ENCODE data around the gene PITX3. TPM values are rescaled to one million over a fixed set of nuclear protein-coding genes. Genes with fewer than 3 reads are reported as not detected.
A peak's percentile ranks its signal among the peaks of the same experiment; 100 is the strongest.
"Not testable (repeated sequence)": the region's sequence is repeated elsewhere in the genome, so short reads cannot be mapped to it uniquely, and the experiment has no call there.

Gene PITX3
- polyA plus RNA-seq, 1 donor from 2014 or later, result not detected

DNA sequence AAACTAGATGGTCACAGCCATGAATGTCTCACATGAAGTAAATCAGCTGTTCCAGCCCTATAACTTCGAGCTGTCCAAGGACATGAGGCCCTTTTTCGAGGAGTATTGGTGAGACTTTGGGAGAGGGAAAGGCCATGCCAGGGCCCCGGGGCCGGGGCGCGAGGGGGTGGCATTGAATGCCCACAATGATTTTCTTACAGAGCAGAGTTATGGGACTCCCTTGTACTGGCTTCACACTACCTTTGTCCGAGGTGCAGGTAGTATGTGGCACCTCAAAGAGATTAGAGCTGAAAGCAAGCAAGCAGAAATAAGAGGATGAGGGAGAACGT is 14.8 kb downstream of the PITX3 start:
- Mint-ChIP-seq H3K36me3 (no peaks in the 10 kb centered on the region), H3K4me3 (peak overlapping the region; percentile 61 to 92 (median 84)), H3K27me3 (peaks cover 50% of the 10 kb centered on the region), H3K27ac (no peak overlapping the region), H3K4me1 (peaks cover 8 to 13% (median 13%) of the 10 kb centered on the region in 3 donors), H3K9me3 (no peaks in the 10 kb centered on the region)

DNA sequence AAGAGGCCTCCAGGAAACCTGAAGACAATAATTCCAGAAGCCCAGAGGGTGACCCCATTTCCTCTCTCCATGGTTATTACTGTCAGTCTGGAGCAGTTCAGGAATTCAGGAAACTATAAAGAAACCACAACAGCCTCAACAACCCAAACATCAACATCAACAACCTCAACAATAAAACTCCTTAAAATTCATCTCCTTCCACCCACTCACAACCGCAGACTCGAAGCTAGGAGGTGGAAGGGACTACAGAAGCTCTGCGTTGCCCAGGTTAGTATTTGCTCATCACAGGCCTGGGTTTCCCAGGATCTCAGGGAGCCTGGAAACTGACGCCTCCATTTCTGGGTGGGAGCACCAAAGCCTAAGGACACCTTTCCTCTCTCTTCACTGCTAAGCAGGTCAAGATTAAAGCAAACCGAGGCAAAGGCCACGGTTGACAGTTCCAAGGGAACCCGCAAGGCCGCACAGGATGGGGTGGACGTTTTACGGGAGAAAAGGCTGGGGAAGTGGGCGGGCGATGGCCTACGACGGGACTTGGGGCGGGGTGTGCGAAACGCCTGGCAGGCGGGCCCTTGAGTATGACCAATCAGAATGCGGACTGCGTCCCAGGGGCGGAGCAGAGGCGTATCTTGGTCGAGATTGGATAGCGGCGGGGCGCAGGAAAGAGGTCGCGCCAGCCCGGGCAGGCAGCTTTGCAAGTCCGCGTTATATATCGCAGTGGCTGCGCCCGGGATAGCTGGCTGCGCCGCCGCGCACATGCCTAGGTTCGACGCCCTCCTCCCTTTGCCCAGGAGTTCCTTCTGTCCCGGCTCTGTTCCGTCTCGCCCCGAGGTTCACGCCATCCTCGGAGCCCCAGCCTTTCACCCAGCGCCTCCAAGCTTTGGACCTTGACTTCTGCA is 15.4 kb downstream of the PITX3 start, which contains the start of gene ELOVL3:
TSS of gene ELOVL3 (plus strand) at position 654 of the 896 bp plus-strand sequence. CDS start 250 bp downstream, outside the sequence.
- peak within 1 kb of the TSS in 2 of 3 donors; percentile 26 to 73 for H3K27ac Mint-ChIP-seq
- peak within 1 kb of the TSS; percentile 61 to 92 (median 84) for H3K4me3 Mint-ChIP-seq
- H3K4me1 Mint-ChIP-seq, result peaks cover 8 to 13% (median 13%) of the 10 kb centered on the region in 3 donors
- H3K27me3 Mint-ChIP-seq, result peaks cover 54% of the 10 kb centered on the region
- no peaks in the 10 kb centered on the region for H3K36me3 Mint-ChIP-seq
- H3K9me3 Mint-ChIP-seq, result no peaks in the 10 kb centered on the region

DNA sequence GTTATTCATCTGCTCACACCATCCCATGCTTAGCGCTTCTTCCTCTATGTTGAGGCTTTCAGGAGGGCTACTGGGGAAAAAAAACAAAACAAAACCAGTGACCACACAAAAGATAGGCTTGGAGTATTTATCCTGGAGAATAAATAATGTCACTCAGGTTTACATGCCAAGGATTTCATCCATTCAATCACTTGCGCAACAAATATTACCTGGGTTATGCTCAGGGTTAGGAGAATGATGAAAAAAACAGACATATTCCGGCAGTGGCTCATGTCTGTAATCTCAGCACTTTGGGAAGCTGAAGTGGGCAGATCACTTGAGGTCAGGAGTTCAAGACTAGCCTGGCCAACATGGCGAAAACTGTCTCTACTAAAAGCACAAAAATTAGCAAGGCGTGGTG is 18.5 kb downstream of the PITX3 start:
- Mint-ChIP-seq H3K4me3 (no peak overlapping the region), H3K27me3 (peaks cover 32% of the 10 kb centered on the region), H3K4me1 (peaks cover 5 to 10% (median 7%) of the 10 kb centered on the region in 3 donors), H3K9me3 (no peaks in the 10 kb centered on the region), H3K36me3 (no peaks in the 10 kb centered on the region), H3K27ac (no peak overlapping the region)

DNA sequence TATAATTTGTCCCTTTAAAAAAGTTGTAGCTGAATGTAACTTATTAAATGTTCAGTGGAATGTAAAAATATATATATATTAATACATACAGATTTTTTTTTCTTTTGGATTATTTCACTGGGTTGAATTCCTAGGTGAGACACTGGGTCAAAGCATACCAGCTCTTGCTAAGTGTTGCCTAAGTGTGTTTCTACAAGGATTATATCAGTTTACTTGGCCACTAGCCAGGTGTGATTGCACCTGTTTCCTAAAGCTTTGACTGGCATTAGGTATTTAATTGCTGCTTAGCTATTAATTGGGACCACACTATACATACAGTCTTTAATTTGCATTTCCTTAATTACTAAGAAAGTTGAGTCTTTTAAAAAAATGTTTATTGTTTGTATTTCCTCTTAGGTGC is 20.7 kb downstream of the PITX3 start:
- no peaks in the 10 kb centered on the region for H3K36me3 Mint-ChIP-seq
- H3K27ac Mint-ChIP-seq, result no peak overlapping the region
- no peak overlapping the region for H3K4me3 Mint-ChIP-seq
- H3K4me1 Mint-ChIP-seq, result peaks cover 0 to 3% (median 0%) of the 10 kb centered on the region in 3 donors
- no peaks in the 10 kb centered on the region for H3K9me3 Mint-ChIP-seq
- H3K27me3 Mint-ChIP-seq, result peaks cover 20% of the 10 kb centered on the region

DNA sequence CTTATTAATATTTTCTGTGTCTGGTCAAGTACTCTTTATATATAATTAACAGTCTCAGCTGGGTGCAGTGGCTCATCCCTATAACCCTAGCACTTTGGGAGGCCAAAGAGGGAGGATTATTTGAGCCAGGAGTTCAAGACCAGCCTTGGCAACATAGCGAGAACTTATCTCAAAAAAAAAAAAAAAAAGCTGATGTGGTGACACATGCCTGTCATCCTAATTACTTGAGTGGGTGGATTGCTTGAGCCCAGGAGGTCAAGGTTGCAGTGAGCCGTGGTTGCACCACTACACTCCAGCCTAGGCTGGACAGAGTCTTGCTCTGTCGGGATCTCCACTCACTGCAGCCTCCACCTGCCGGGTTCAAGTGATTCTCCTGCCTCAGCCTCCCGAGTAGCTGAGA is 21.9 kb downstream of the PITX3 start:
- no peak overlapping the region for H3K4me3 Mint-ChIP-seq
- peaks cover 16% of the 10 kb centered on the region for H3K27me3 Mint-ChIP-seq
- peaks cover 0 to under 1% (median under 1%) of the 10 kb centered on the region in 3 donors for H3K9me3 Mint-ChIP-seq
- H3K36me3 Mint-ChIP-seq, result peaks cover under 1% of the 10 kb centered on the region
- peaks cover 0 to 2% (median 1%) of the 10 kb centered on the region in 3 donors for H3K4me1 Mint-ChIP-seq
- no peak overlapping the region for H3K27ac Mint-ChIP-seq

DNA sequence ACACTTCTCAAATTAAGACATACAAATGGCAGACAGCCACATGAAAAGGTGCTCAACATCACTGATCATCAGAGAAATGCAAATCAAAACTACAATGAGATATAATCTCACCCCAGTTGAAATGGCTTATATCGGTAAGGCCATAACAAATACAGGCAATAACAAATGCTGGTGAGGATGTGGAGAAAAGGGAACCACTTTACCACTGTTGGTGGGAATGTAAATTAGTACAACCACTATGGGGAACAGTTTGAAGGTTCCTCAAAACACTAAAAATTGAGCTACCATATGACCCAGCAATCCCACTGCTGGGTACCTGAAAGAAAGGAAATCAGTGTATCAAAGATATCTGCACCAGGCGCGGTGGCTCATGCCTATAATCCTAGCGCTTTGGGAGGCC is 27.7 kb downstream of the PITX3 start:
- not testable (repeated sequence) for H3K9me3 Mint-ChIP-seq

DNA sequence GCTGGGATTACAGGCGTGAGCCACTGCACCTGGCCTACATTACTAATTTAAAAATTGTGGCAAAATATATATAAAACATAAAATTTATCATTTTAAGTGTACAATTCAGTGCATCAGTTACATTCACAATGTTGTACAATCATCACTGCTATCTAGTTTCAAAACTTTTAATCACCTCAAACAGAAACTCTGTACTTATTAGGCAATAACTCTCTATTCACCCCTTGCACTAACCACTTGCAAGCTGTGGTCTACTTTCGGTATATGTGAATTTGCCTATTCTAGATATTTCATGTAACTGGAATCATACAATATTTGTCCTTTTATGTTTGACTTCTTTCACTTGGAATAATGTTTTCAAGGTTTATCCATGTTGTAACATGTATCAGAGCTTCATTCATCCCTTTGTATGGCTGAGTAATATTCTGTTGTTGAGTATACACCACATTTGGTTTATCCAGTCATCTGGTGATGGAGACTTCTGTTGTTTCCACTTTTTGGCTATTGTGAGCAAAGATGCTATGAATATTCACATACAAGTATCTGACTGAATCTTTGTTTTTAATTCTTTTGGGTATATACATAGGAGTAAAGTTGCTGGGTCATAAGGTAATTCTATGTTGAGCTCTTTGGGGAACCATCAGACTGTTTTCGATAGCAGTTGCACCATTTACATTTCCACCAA is 29.6 kb downstream of the PITX3 start:
- Mint-ChIP-seq H3K27me3 (peaks cover 12% of the 10 kb centered on the region), H3K36me3 (peaks cover 5% of the 10 kb centered on the region), H3K27ac (no peak overlapping the region), H3K4me3 (no peak overlapping the region), H3K4me1 (peaks cover 6 to 9% (median 7%) of the 10 kb centered on the region in 3 donors), H3K9me3 (peaks cover 0 to 4% (median 2%) of the 10 kb centered on the region in 3 donors)

More for the DNA sequence above, 27.7 kb downstream of the PITX3 start:
- peak overlapping the region in 2 of 4 donors; percentile 4 to 18 for H3K4me3 Mint-ChIP-seq
- H3K27me3 Mint-ChIP-seq, result peaks cover 11% of the 10 kb centered on the region
- H3K36me3 Mint-ChIP-seq, H3K27ac Mint-ChIP-seq, H3K4me1 Mint-ChIP-seq: not testable (repeated sequence)

DNA sequence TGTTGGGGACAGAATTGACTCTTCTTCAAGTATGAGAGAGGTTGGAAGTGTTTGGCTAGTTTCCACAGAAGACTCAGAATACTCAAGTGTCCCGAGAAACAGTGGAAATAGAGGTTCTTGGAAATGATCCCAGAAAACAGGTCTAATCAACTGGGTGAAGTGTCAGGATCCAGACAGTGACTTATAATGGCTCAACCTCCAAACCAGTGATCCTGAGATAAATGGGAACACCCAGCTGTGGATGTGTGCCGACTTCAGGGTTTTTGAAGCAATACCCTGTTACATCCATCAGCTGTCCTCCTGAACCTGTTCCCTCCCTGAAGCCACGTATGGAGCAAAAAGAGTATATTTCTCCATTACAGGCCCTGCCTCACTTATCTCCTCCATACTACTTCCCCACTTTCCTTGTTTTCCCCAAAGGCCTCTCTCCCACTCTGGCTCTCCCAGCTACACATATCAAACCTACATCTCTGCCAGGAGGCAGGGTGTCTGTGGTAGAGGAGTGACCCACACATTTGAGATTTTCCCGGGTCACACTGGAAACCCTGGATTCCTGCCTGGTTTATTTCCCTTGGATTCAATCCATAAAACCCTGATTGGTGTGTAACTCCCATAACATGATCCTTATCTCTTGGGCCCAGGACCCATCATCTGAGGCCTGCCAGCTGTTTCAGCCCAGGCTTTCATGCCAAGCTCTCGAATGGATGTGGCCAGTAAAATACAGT is 32.8 kb downstream of the PITX3 start:
- peaks cover 8% of the 10 kb centered on the region for H3K36me3 Mint-ChIP-seq
- peaks cover 0 to 4% (median 0%) of the 10 kb centered on the region in 3 donors for H3K9me3 Mint-ChIP-seq
- H3K27ac Mint-ChIP-seq, result no peak overlapping the region

DNA sequence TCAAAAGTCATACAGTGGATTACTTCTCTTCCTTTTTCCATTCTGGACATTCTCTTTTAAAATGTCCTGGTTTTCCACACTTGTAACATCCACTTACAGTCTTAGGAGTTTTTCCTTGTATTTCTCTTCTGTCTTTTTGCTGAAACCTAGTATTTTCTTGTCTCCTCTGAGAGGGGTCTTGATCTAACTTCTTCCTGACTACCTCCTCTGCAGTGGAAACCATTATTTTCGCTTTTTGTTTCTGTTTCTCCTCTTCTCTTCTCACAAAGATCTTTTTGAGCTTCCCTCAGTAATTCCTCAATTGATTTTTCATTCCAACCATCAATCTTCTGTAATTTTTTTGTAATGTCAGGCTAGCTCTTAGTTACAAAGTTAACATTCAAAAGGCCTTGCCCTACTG is 38.9 kb downstream of the PITX3 start:
- Mint-ChIP-seq H3K27me3 (peaks cover 8% of the 10 kb centered on the region), H3K4me3 (peak overlapping the region in 2 of 4 donors; percentile 24 to 36), H3K27ac (no peak overlapping the region), H3K36me3 (peaks cover 7% of the 10 kb centered on the region), H3K4me1 (peaks cover 3 to 7% (median 3%) of the 10 kb centered on the region in 3 donors), H3K9me3 (peaks cover 0 to 4% (median 0%) of the 10 kb centered on the region in 3 donors)

More for the DNA sequence above, 32.8 kb downstream of the PITX3 start:
- Mint-ChIP-seq H3K4me3 (no peak overlapping the region), H3K27me3 (peaks cover 14% of the 10 kb centered on the region), H3K4me1 (peaks cover 2 to 4% (median 3%) of the 10 kb centered on the region in 3 donors)

DNA sequence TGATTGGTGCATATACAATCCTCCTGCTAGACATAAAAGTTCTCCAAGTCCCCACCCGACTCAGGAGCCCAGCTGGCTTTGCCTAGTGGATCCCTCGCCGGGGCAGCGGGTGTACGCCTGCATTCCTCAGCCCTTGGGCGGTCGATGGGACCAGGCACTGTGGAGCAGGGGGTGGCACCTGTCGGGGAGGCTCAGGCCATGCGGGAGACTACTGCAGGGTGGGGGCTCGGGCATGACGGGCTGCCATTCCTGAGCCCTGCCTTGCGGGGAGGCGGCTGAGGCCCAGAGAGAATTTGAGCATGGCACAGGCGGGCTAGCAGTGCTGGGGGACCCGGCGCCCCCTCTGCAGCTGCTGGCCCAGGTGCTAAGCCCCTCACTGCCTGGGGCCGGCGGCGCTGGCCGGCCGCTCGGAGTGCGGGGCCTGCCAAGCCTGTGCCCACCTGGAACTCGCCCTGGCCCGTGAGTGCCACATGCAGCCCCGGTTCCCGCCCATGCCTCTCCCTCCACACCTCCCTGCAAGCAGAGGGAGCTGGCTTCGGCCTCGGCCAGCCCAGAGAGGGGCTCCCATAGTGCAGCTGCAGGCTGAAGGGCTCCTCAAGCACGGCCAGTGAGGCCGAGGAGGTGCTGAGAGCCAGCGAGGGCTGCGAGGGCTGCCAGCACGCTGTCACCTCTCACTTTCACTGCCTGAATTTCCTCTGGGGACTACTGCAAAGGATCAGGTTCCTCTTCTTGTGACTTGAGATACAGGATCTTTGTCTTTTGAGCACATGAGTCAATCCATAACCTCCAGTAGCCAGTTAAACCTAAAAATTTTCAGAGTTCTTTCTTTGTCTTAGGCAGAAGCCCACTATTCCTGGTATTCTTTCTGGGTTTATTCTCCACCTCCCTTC is 40.3 kb downstream of the PITX3 start:
- Mint-ChIP-seq H3K27me3 (peaks cover 8% of the 10 kb centered on the region), H3K4me3 (no peak overlapping the region), H3K4me1 (peaks cover 3 to 7% (median 3%) of the 10 kb centered on the region in 3 donors), H3K27ac (no peak overlapping the region), H3K9me3 (peaks cover 0 to 4% (median 0%) of the 10 kb centered on the region in 3 donors), H3K36me3 (peaks cover 7% of the 10 kb centered on the region)

DNA sequence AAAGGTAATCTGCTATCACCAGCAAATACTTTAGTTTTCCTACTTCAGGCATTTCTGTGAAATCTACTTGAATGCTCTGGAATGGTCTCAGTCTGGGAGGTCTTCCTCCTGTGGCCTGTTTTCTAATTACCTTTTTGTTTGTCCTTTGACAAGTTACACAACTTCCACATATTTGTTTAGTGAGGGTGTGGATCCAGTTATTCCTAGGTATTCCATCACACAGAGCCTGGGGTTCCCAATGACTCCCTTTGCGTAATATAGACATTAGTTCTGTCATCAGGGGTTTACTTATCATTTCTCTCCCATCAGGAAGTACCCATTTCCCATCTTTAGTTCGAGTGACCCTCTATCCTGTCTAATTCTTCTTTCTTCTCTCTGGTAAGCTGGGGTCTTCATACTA is 43.3 kb downstream of the PITX3 start:
- H3K27ac Mint-ChIP-seq, result no peak overlapping the region
- peaks cover 6% of the 10 kb centered on the region for H3K27me3 Mint-ChIP-seq
- peaks cover 3 to 7% (median 3%) of the 10 kb centered on the region in 3 donors for H3K4me1 Mint-ChIP-seq
- H3K9me3 Mint-ChIP-seq, result peaks cover 0 to 2% (median 0%) of the 10 kb centered on the region in 3 donors
- peaks cover 5% of the 10 kb centered on the region for H3K36me3 Mint-ChIP-seq
- no peak overlapping the region for H3K4me3 Mint-ChIP-seq

DNA sequence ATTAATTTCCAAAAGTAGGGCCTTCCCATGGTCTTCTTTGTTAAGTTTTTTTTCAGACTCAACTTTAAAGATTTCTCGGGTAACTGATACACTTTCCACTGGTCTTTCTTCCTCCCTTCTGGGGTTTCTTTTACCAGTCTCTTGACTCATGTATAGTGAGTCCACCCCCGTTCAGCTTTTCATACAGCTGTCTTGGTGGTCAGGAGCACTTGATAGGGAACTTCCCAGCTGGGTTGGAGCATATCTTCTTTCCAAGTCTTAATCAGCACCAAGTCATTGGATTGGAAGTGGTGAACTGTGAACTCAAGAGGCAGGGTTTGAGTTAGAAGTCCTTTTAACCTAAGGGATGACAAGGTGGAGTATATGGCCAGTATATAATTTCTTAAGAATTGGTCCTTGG is 44.4 kb downstream of the PITX3 start:
- no peak overlapping the region for H3K27ac Mint-ChIP-seq
- peaks cover 3% of the 10 kb centered on the region for H3K27me3 Mint-ChIP-seq
- no peak overlapping the region for H3K4me3 Mint-ChIP-seq
- H3K36me3 Mint-ChIP-seq, result peaks cover 5% of the 10 kb centered on the region
- H3K4me1 Mint-ChIP-seq, result no peaks in the 10 kb centered on the region
- peaks cover 2 to 4% (median 2%) of the 10 kb centered on the region in 3 donors for H3K9me3 Mint-ChIP-seq

DNA sequence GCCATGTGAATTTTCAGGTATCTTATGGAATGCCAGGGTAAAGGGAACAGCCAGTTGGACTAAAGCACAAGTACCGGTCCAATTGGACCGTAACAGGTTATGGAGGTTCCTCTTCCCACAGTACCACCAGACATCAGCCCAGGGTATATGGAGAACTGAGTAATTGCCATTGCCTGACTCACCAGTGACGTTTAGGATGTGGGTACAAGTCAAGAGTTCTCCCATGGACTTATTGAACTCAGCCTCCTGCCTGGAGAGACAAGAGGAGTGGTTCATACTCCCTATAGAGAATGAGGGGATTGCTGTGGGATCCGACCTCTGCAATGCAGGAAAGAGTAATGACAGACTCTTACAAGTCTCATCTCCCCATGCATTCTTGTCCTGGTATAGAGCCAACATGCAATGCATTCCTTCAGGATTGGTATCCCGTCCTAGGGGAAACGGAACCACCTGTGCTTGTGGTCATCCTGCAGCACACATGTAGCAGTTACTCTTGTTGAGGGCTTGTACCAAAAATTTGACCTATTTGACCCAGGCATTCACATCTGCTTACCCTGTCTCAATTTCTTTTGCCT is 45.9 kb downstream of the PITX3 start:
- H3K36me3 Mint-ChIP-seq, result peaks cover 5% of the 10 kb centered on the region
- peaks cover 3% of the 10 kb centered on the region for H3K27me3 Mint-ChIP-seq

More for the DNA sequence above, 45.9 kb downstream of the PITX3 start:
- H3K27ac Mint-ChIP-seq, result no peak overlapping the region
- H3K9me3 Mint-ChIP-seq, result peaks cover 4 to 9% (median 6%) of the 10 kb centered on the region in 3 donors
- H3K4me3 Mint-ChIP-seq, result no peak overlapping the region
- no peaks in the 10 kb centered on the region for H3K4me1 Mint-ChIP-seq
